B cell (primary cell): ENCODE results near the gene CNIH1. TPM values are rescaled to one million over a fixed set of nuclear protein-coding genes. Genes with fewer than 3 reads are reported as not detected.
"Not testable (repeated sequence)": the region's sequence is repeated elsewhere in the genome, so short reads cannot be mapped to it uniquely, and the experiment has no call there.

Source experiments
- ATAC-seq: fragments of 200-7000 bp; cut with Tn5 transposase; one replicate; pipeline ENCODE4 v1.10.0; 2021; ENCODE audit warnings: low read depth, mild to moderate bottlenecking, moderate number of reproducible peaks, moderate library complexity
- CTCF ChIA-PET: fragments of 350-600 bp; sonication (Branson Sonifier 250); formaldehyde crosslinking; loops from one replicate; lab custom pipeline; 2021; ENCODE audit warnings: antibody characterized with exemption, inconsistent platforms; lab: Charles Lee
- POLR2A ChIA-PET: fragments of 350-600 bp; sonication (Branson Sonifier 250); formaldehyde crosslinking; loops from one replicate; lab custom pipeline; 2021; ENCODE audit warnings: antibody characterized with exemption; lab: Charles Lee
- DNase-seq: peaks from one replicate; pipeline ENCODE4 v3.0.0; 2013
- H2AFZ ChIP-seq: 2 replicates; pipeline ENCODE4 v1.6.1; 2012; ENCODE audit warnings: mild to moderate bottlenecking, low read depth, low read length; ENCODE audit not compliant: insufficient read depth, poor library complexity, severe bottlenecking
- H3K27ac ChIP-seq, 2 donors: 1 replicate in 1 of 2; 2 replicates in 1 of 2; pipeline ENCODE4 v1.5.1; 2012 to 2013; ENCODE audit warnings: low read length in 2 of 2, mild to moderate bottlenecking in 2 of 2, moderate library complexity in 1 of 2
- H3K27me3 ChIP-seq, 4 experiments: fragments of 200-600 bp in 1 of 4; sonication (generic) in 1 of 4; replicated peaks in 1 of 4; 1 replicate in 2 of 4; 2 replicates in 2 of 4; pipeline versions ENCODE4 v1.6.1 to v1.7.0; 2013 to 2016; ENCODE audit warnings: low read length in 3 of 4, mild to moderate bottlenecking in 2 of 4, mixed read lengths in 1 of 4, moderate library complexity in 1 of 4; ENCODE audit not compliant: insufficient read depth in 4 of 4, control insufficient read depth in 3 of 4; ENCODE audit errors: control extremely low read depth in 1 of 4
- H3K36me3 ChIP-seq, 2 experiments: replicated peaks in 1 of 2; 1 replicate in 1 of 2; 2 replicates in 1 of 2; pipeline versions ENCODE4 v1.6.1 to v1.7.1; 2013; ENCODE audit warnings: low read length in 1 of 2; ENCODE audit not compliant: insufficient read depth in 2 of 2, control insufficient read depth in 1 of 2; ENCODE audit errors: control extremely low read depth in 1 of 2, extremely low read depth in 1 of 2
- H3K4me1 ChIP-seq, 2 donors: fragments of 200-600 bp in 1 of 2; sonication (generic) in 1 of 2; 1 replicate in 1 of 2; 2 replicates in 1 of 2; pipeline versions ENCODE4 v1.5.1 to v1.6.1; 2013 to 2017; ENCODE audit warnings: low read length in 2 of 2; ENCODE audit not compliant: control insufficient read depth in 2 of 2, insufficient read depth in 2 of 2
- H3K4me2 ChIP-seq: replicated peaks from 2 replicates; pipeline ENCODE3; 2012; ENCODE audit warnings: mild to moderate bottlenecking, low read depth, low read length; ENCODE audit not compliant: poor library complexity, severe bottlenecking
- H3K4me3 ChIP-seq, 5 experiments: fragments of 200-600 bp in 1 of 5; sonication (generic) in 1 of 5; 1 replicate in 3 of 5; 2 replicates in 2 of 5; pipeline versions ENCODE4 v1.5.1 to v1.7.0; 2011 to 2016; ENCODE audit warnings: low read length in 4 of 5, mild to moderate bottlenecking in 4 of 5, low read depth in 2 of 5, control low read depth in 1 of 5, moderate library complexity in 1 of 5; ENCODE audit not compliant: insufficient read depth in 1 of 5; ENCODE audit errors: control extremely low read depth in 1 of 5, extremely low read depth in 1 of 5
- H3K79me2 ChIP-seq: fragments of 200-600 bp; sonication (generic); one replicate; pipeline ENCODE4 v1.6.0; 2016; ENCODE audit warnings: low read length; ENCODE audit not compliant: control insufficient read depth, insufficient read depth
- H3K9ac ChIP-seq: fragments of 200-600 bp; sonication (generic); 2 replicates; pipeline ENCODE4 v1.6.1; 2017; ENCODE audit warnings: mild to moderate bottlenecking, low read length, moderate library complexity
- H3K9me3 ChIP-seq, 3 donors: one replicate each; pipeline versions ENCODE4 v1.6.1 to v1.7.1; 2013; ENCODE audit warnings: low read length in 2 of 3; ENCODE audit not compliant: control insufficient read depth in 2 of 3, insufficient read depth in 1 of 3; ENCODE audit errors: control extremely low read depth in 1 of 3
- H4K20me1 ChIP-seq: 2 replicates; pipeline ENCODE4 v1.6.0; 2012; ENCODE audit warnings: mild to moderate bottlenecking, low read length; ENCODE audit not compliant: insufficient read depth, control insufficient read depth, poor library complexity, severe bottlenecking
- H3K27ac Mint-ChIP-seq: one replicate; pipeline ENCODE4 v1.8.0; 2021; ENCODE audit warnings: mixed read lengths
- H3K27me3 Mint-ChIP-seq: one replicate; pipeline ENCODE4 v1.8.0; 2021; ENCODE audit warnings: mixed read lengths
- H3K4me1 Mint-ChIP-seq: one replicate; pipeline ENCODE4 v1.8.0; 2021; ENCODE audit warnings: mixed read lengths
- H3K4me3 Mint-ChIP-seq: one replicate; pipeline ENCODE4 v1.8.0; 2021; ENCODE audit warnings: mixed read lengths
- H3K9me3 Mint-ChIP-seq: one replicate; pipeline ENCODE4 v1.8.0; 2022; ENCODE audit warnings: mixed read lengths; ENCODE audit not compliant: insufficient read depth
- CTCF ChIP-seq: fragments of 200-600 bp; IDR thresholded peaks from one replicate; pipeline ENCODE4 v1.8.0; 2022; ENCODE audit warnings: antibody characterized with exemption, mild to moderate bottlenecking
- EZH2 ChIP-seq: IDR thresholded peaks from 2 replicates; pipeline ENCODE4 v1.6.1; 2012; ENCODE audit warnings: borderline replicate concordance, low read depth, mild to moderate bottlenecking, moderate library complexity, low read length; ENCODE audit not compliant: insufficient read depth, poor library complexity, severe bottlenecking
- WGBS: methylation state at CpG from one replicate; pipeline ENCODE4 v1.1.5; 2013; ENCODE audit warnings: missing lambda C conversion rate; ENCODE audit not compliant: insufficient coverage; 5-methylcytosine and 5-hydroxymethylcytosine counted together
- intact Hi-C: fragments of 100-400 bp; cut with micrococcal nuclease; formaldehyde crosslinking; loops from one replicate; pipeline ENCODE4 v1.10.0; 2022
- polyA plus RNA-seq: library from polyadenylated mRNA; depleted of rRNA; stranded (reverse); fragments of >200 nt; gene quantifications from 2 replicates; pipeline ENCODE4 v1.2.3, GENCODE V29; 2012
- total RNA-seq, 2 donors: library from RNA; stranded (reverse); fragments of 120-200 nt in 1 of 2; gene quantifications; 1 replicate in 1 of 2; 2 replicates in 1 of 2; pipeline versions ENCODE4 v1.2.3 to v1.2.4, GENCODE V29; 2013 to 2022

Gene CNIH1
- total and polyA plus RNA-seq, 2 donors (not counting 1 experiment from before 2014, with no cell fraction given), result 42.8 to 66.4 TPM

GRCh38 chr14:54462048-54462447 lies 20.9 kb upstream of the CNIH1 start:
- DNase-seq, result no peak
- Mint-ChIP-seq H3K27ac (no peak overlapping the region), H3K4me1 (no peaks in the 10 kb centered on the region), H3K27me3 (peaks cover 4% of the 10 kb centered on the region), H3K9me3 (peaks cover 11% of the 10 kb centered on the region), H3K4me3 (no peak overlapping the region)
- POLR2A ChIA-PET, result no interaction called here
- H3K27ac ChIP-seq, result no peak overlapping the region
- H3K4me1 ChIP-seq, result no peaks in the 10 kb centered on the region
- H3K4me3 ChIP-seq, result no peak overlapping the region
- no peak for ATAC-seq
- no peaks in the 10 kb centered on the region for H3K79me2 ChIP-seq
- H3K9me3 ChIP-seq, result peaks cover 0 to 13% (median 5%) of the 10 kb centered on the region in 3 donors
- 86% methylated on average over 1 of the region's 5 CpGs for WGBS
- no peak for TF ChIP-seq CTCF
- TF ChIP-seq EZH2, result no peak
- intact Hi-C loops, result no loop called here
- no peaks in the 10 kb centered on the region for H4K20me1 ChIP-seq
- no peak overlapping the region for H2AFZ ChIP-seq
- H3K9ac ChIP-seq, result no peak overlapping the region
- no peaks in the 10 kb centered on the region for H3K27me3 ChIP-seq
- H3K4me2 ChIP-seq, result no peak overlapping the region
- no peaks in the 10 kb centered on the region for H3K36me3 ChIP-seq
- CTCF ChIA-PET, result no interaction called here

DNA sequence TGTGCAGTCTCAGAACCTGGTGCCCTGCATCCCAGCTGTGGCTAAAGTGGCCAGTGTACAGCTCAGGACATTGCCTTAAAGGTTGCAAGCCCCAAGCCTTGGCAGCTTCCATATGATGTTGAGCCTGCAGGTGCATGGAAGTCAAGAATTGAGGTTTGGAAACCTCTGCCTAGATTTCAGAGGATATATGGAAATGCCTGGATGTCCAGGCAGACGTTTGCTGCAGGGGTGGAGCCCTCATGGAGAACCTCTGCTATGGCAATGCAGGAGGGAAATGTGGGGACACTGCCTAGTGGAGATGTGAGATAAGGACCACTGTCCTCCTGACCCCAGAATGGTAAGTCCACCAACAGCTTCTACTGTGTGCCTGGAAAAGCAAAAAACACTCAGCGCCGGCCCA lies 17.9 kb upstream of the CNIH1 start:
- ChIA-PET POLR2A (no interaction called here), CTCF (no interaction called here)
- ATAC-seq, result no peak
- Mint-ChIP-seq H3K9me3 (peaks cover 11% of the 10 kb centered on the region), H3K27ac (no peak overlapping the region), H3K4me1 (no peaks in the 10 kb centered on the region), H3K4me3 (no peak overlapping the region), H3K27me3 (peaks cover 4% of the 10 kb centered on the region)
- no peak for DNase-seq
- H3K36me3 ChIP-seq, result no peaks in the 10 kb centered on the region
- no peaks in the 10 kb centered on the region for H3K79me2 ChIP-seq
- H3K9ac ChIP-seq, result no peak overlapping the region
- H3K9me3 ChIP-seq, result peaks cover 0 to 13% (median 2%) of the 10 kb centered on the region in 3 donors
- H3K4me1 ChIP-seq, result no peaks in the 10 kb centered on the region
- no peak overlapping the region for H3K4me2 ChIP-seq
- H3K4me3 ChIP-seq, result no peak overlapping the region
- no peak overlapping the region for H2AFZ ChIP-seq
- TF ChIP-seq EZH2 (no peak), CTCF (no peak)
- no peak overlapping the region for H3K27ac ChIP-seq
- 93% methylated on average over 3 of the region's 3 CpGs for WGBS
- intact Hi-C loops, result no loop called here
- H3K27me3 ChIP-seq, result no peaks in the 10 kb centered on the region
- H4K20me1 ChIP-seq, result no peaks in the 10 kb centered on the region

DNA sequence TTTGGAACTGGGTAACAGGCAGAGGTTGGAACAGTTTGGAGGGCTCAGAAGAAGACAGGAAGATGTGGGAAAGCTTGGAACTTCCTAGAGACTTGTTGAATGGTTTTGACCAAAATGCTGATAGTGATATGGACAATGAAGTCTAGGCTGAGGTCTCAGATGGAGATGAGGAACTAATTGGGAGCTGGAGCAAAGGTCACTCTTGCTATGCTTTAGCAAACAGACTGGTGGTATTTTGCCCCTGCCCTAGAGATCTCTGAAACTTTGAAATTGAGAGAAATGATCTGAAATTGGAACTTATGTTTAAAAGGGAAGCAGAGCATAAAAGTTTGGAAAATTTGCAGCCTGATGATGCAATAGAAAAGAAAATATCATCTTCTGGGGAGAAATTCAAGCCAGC lies 17.4 kb upstream of the CNIH1 start:
- H3K79me2 ChIP-seq, ATAC-seq, H3K27ac ChIP-seq, H3K4me3 ChIP-seq, H3K4me2 ChIP-seq, CTCF ChIA-PET, DNase-seq, H3K4me1 Mint-ChIP-seq, H3K36me3 ChIP-seq, H3K4me3 Mint-ChIP-seq, H3K27ac Mint-ChIP-seq, POLR2A ChIA-PET, H3K27me3 Mint-ChIP-seq, H3K27me3 ChIP-seq, H4K20me1 ChIP-seq, H3K9ac ChIP-seq, H3K4me1 ChIP-seq, intact Hi-C loops, H2AFZ ChIP-seq: not testable (repeated sequence)
- H3K9me3 Mint-ChIP-seq, result peaks cover 11% of the 10 kb centered on the region
- H3K9me3 ChIP-seq, result peaks cover 0 to 13% (median 2%) of the 10 kb centered on the region in 3 donors
